ENCODE measurements around the gene GATB.

Gene GATB

DNA sequence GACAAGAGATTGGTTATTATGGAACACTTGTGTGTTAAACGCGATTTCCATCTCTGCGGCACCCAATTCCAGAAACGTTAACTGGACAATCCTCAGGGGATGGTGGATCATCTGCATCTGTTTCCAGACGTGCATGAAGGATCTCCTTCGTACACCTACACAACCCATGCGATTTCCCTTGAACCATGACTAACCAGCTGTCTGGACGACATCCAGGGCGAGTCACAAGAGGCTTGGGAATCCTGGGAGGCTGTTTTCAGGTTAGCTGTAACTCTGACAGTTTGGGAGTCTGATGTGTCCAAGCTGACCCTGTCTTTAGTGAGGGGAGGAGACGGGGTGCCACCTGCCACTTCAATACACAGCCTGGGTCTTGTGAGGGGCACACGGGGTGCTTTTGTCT, 84.5 kb downstream of the GATB start:
- FAIRE-seq (no peak), DNase-seq (ENCODE audit: insufficient read length, low spot score) (no peak)

DNA sequence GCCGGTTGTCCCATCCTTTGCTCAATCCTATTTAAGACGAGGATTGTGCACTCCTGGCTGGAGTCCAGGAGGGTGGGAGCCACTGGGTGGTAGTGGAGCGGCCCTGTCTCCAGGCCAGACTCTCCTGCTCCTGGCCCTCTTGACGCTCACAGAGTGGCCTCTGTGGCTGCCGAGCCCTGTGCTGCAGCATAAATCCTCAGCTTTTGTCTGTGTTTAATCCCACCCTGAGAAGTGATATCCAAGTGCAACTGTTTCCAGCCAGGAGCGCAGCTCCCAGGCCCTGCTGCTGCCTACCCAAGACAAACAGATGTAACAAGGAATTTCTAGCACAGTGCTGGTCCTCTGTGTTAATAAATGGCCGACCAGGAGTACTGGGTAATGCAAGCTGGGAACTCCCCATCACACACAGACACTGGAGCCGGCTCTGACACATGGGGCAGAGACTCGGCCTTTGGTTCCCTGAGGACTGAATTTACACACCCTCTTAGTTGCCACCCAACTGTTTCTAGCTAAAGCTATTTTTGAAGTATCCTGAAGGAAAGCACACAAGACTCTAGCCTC, 85.3 kb downstream of the GATB start:
- DNase-seq (ENCODE audit: insufficient read length, low spot score): no peak
- FAIRE-seq: no peak

DNA sequence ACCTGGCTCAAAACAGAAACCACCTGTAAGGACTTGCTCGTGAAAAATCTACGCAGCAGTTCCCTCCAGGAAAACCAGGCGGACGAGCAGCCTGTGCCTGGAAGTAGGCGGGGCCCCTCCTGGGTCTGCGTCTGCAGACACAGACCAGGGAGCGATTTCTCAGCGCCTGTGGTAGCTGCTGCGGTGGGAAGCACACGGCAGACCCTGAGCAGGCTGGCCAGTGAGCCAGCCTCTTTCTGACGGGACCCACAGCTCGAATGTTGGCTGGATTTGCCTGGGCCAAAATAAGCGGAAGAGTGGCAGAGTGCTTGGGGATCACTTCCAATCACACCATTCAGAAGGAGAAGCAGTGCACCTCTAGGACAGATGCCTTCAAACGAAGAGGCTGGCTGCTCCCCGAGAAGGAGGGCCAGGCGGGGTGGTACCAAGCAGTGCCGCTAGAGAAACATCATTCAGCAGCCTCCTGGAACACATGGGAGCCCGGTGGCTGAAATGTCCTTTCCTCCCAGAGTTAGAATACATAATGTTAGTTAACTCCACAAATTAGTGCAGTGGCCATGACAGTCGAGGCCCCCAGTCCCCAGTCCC, 85.9 kb downstream of the GATB start:
- FAIRE-seq (no peak), DNase-seq (ENCODE audit: insufficient read length, low spot score) (no peak)

DNA sequence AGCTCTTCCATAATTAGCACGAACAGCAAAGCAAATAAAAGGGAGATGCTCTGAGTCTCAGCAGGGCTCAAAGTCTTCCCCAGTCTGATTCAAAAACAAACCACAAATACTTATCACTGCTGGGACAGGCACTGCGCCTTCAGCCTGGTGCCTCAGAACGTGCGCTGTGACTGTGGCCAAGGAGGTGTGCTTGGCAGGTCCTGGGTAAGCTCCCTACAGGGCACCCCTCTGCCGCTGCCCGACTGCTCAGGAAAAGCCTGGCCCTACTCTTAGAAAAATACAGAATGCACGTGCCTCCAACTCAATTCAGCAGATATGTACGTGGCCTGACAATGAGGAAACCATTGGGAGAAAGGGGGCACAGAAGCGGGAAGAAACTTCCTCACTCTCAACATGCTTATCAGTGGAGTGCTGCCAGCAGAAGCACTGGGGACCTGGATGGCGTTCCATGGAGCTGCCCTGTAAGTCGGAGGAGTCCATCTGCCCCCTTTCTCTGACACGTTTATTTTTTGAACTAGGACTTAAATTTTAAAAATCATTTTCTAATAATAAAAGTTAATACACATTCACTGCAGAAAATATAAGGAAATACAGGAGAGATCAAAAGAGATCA, 86.8 kb downstream of the GATB start:
- no peak for FAIRE-seq

DNA sequence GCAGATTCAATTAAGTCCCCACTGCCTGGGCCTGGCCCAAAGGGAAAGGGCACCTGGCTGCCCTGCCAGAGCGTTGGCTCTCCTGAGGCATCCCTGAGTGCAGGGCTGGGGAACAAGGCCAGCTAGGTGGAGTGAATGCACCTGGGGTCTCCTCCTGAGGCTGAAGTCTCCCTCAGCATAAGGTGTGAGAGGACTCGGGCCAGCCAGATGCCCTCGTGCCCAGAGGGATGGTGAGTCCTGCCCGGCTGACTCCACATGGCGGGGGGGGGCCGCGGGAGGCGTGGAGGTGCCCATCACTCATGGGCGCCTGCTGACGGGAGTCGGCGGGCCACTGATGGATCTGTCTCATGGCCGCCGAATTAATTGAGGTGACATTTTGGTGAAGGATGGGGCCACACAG, 87.8 kb downstream of the GATB start:
- no peak for FAIRE-seq
- no peak for DNase-seq (ENCODE audit: insufficient read length, low spot score)

More for the DNA sequence above, 86.8 kb downstream of the GATB start:
- DNase-seq (ENCODE audit: insufficient read length, low spot score): no peak

DNA sequence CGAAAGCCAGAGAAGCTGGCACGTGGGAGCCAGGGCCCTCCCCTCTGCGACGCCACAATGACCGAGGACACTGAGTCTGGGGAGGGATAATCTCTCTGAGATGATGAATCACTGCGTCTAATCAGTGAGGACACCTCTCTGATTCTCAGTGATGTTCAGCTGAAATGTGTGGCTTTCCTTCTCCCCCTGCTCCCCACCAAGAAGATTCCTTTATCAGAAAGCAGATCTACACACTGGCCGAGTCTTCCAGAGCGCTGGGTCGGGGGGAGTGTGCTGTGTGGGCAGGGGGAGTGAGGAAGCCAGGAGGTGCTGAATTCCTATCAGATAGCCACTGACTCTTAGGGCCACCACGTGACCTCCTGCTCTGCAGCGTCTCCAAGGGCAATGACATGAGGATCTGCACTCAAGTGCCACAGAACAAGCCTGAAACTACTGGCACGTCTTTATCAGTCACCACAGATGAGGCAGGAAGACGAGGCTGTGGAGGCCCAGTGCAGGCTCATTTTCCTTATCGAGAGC, 89.2 kb downstream of the GATB start:
- DNase-seq (ENCODE audit: insufficient read length, low spot score): no peak
- FAIRE-seq: no peak

DNA sequence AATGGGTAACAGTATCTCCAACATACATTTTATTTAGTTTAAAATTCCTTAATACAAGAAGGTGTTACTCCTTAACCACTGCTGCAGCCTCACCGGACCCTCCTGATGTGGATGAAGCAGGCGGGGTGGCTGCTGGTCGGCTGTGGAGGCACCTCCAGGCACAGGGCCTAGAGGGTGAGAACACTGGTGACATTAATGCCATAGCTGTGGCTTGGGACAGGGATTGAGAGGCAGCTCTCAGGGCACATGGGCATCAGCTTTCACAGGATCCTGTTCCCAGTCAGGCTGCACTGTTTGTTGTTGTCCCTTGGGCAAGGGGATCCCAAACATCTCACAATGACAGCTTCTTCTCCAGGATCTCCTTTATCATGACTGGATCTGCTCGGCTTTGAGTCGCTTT, 90.0 kb downstream of the GATB start:
- FAIRE-seq: no peak

DNA sequence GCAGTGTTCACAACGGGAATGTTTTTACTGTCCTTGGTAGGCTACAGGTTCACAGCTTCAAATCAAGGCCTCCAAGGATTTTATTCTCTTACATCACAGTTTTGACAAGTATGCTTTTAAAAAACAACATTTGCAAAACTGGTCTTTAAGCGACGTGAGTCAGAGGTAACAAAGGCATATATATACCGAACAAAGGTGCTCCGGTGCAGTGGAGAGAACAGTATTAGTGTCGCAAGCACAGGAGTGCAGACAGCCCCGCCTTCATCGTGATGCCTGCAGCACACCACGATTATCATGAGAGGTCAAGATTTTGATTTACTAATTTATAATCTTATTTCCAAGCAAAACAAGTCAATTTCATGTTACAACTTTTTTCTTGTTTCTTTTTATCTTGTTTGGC, 90.8 kb downstream of the GATB start:
- FAIRE-seq (no peak), DNase-seq (ENCODE audit: insufficient read length, low spot score) (no peak)

More for the DNA sequence above, 90.0 kb downstream of the GATB start:
- DNase-seq (ENCODE audit: insufficient read length, low spot score): no peak

DNA sequence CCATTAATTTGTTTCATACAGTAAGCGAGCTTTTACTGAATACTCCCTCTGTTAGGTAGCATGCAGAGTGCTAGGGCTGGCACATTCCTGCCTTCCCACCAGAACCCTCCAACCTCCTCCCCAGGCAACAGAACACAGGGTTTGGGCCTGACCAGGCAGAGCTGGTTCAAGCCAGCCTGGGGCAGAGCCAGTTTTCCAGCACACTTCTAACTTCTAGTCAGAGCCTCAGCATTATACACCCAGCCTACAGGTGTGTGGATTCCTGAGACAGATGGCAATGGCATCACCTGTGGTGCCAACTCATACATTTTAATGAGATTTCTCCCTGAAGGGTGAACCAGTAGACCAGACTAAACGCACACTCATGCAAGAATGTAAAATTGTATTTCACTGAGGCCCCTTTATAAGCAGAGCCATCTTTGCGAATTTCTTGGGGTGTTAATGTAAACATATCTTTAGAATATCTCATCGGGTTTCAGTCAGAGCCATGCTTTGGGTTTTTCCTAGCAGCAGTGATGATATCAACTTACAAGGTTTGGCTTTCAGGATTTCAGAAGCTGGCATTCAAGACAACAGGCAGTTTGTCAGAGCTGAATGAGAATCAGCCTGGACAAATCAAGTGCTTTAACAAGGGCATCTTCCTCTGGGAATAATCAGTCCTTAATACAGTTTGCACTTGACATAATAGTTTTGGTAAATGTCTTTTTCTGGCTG, 92.0 kb downstream of the GATB start:
- FAIRE-seq (no peak), DNase-seq (ENCODE audit: insufficient read length, low spot score) (no peak)

DNA sequence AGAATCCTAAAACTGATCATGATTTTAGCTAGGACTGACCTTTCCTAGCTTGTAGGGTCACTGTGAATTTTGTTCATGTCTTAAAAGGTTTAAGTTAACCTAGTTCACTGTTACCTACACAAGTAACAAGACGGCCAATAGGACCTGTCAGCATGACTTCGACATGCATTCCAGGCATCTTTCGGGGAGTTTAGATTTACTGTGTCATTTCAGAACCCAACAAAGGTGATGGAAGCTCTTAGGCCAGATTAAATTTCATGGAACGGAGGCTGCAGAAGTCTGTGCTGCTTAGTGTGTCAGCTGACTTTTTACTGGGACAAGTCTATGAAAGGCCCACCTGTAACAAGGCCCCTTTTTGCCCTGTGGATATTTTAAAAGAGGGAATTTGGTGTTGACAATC, 93.1 kb downstream of the GATB start:
- DNase-seq (ENCODE audit: insufficient read length, low spot score): no peak
- no peak for FAIRE-seq

DNA sequence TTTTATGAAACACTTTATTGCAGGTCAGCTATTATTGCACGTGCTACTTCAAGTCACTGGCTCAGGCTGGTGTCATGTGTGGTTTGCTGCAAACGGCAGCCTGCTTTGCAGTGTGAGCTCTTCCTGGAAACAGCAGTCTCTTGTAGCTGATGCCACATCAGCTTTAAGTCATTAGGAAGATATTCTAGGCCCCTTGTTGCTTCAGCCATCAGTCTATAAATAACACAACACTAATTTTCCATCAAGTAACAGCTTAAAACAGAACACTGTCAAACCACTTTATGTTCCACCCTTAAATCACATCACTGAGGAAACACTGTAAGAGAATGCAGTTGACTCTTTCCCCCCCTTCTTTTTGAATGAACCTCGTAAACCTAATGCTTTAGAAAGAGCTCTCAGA, 93.8 kb downstream of the GATB start:
- no peak for DNase-seq (ENCODE audit: insufficient read length, low spot score)
- no peak for FAIRE-seq

DNA sequence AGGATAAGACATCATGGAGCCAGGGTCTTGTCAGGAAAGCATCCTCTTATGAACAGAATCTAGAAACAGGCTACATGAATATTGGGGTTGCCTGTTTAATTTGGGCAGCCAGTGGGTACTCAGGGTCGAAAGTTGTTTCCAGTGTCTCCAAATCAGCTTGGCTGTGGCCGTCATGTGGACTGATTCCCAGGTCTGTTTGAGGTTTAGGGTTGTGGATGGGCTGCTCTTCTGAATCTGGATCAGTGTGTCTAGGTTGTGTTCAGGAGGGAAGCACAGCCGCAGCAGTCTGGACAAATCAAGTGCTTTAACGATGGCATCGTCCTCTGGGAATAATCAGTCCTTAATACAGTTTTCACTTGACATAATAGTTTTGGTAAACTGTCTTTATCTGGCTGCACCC, 94.3 kb downstream of the GATB start:
- DNase-seq (ENCODE audit: insufficient read length, low spot score) (no peak), FAIRE-seq (no peak)

DNA sequence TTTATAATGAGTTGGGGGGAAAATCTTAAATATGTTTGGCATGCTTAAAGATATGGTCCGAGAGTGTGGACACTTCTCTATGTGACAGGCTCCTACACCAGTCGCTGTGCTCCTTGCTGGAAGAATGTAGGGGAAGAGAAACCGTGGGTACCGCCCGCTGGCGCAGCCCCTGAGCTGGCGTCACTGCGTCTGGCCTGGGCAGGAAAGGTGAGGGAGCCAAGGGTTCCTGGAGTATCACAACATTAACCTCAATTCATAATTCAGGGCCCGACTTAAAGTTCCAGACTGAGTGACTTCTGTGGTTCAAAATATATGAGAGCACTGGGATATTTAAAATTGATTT, 95.1 kb downstream of the GATB start:
- FAIRE-seq: no peak
- DNase-seq (ENCODE audit: insufficient read length, low spot score): no peak

DNA sequence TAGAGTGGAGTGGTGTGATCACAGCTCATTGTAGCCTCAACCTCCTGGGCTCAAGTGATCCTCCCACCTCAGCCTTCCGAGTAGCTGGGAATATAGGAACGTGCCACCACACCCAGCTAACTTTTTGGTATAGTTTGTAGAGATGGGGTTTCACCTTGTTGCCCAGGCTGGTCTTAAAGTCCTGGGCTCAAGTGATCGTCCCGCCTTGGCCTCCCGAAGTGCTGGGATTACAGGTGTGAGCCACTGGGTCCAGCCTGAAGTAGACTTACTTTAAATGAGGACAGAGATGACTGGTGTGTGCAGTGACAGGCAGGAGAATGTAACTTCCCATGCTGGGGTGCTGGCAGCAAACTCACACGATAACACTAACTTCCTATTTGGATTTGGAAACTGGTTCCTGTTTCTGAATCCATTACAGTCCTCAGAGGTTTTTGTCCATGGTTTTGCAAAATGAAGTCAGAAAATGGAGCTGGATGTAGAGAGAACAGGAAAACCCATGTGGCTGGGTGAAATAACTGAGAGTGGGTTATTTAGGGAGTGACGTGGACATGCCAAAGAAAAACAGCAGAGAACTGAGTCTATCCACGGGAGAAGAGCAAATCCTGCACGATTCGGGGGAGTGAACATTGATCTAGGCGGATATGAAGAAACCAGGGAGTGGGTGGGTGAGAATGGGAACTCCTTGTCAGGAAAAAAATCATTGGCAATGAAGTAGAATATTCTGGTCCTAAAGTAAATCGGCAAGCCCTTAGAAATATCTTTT, 95.6 kb downstream of the GATB start:
- no peak for FAIRE-seq
- DNase-seq (ENCODE audit: insufficient read length, low spot score): no peak

DNA sequence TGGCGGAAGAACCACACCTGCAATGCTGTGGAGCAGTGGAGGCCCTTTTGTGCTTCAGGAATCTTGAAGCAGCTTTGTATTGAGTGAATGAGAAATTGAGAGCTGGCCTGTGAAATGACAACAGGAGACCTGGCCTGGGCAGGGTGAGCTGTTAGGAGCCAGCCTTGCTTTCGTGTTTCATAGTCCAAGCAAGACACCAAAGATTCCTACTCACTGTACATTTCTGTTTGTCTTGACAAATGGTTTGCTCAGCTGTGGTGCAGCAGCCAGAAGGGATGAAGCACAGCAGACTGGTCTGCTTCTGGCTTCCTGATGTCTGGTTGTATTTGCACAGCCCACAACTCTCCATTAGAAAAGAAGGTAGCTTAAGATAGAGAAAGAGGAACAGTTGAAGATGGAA, 96.5 kb downstream of the GATB start:
- FAIRE-seq (no peak), DNase-seq (ENCODE audit: insufficient read length, low spot score) (no peak)

DNA sequence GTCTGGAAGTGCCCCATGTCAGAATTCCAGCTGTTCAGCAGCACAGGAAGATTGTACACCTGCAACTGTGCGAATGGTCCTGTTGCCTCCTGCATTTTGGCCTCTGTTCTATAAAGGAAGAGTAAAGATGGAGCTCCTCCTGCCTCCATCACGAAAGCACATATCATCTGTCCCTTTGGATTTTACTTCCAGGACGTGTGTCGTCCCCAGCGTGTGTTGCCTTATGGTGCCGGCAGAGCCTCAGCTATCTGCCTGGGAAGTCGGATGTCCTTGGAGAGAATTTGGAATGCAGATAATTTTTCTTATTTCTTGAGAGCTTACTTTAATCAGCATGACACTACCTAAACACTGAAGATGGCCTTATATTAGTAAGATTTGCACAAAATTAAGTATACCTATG, 97.7 kb downstream of the GATB start:
- DNase-seq (ENCODE audit: insufficient read length, low spot score) (no peak), FAIRE-seq (no peak)

DNA sequence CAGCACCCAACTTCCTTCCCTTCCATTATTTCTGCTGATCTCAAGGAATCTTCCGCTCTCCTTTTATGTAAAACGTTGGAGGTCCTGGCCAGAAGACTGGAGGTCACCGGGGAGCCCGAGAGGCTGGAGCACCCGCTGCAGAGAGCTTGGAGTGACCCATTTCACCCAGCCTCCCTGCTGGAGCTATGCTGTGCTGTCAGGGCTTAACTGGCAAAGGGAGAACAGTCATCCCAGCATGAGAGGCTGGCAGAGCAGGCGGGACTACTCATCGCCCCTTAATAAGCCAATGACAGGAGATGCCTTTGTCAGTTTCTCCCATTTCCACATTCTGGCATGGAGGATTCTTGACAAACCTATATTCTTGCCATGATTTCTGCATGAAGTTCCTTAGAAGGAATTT, 98.9 kb downstream of the GATB start:
- no peak for DNase-seq (ENCODE audit: insufficient read length, low spot score)
- no peak for FAIRE-seq

DNA sequence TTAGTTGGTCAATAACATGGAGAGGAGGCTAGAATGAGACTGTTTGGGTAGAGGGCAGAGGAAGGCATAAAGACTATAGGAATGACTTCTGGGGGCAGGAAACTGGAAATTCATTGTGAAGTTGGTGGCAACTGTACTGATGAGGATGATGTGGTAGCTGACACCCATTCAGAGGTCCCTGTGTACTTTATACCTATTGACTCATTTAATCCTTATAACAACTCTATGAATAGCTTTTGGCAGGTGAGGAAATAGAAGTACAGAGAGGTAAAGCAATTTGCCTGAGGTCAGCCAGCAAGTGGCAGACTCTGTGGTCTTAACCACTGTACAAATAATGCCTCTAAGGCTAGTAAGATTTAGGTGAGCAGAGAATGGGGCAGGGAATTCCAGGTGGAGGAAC, 100.1 kb downstream of the GATB start:
- FAIRE-seq (no peak), DNase-seq (ENCODE audit: insufficient read length, low spot score) (no peak)

DNA sequence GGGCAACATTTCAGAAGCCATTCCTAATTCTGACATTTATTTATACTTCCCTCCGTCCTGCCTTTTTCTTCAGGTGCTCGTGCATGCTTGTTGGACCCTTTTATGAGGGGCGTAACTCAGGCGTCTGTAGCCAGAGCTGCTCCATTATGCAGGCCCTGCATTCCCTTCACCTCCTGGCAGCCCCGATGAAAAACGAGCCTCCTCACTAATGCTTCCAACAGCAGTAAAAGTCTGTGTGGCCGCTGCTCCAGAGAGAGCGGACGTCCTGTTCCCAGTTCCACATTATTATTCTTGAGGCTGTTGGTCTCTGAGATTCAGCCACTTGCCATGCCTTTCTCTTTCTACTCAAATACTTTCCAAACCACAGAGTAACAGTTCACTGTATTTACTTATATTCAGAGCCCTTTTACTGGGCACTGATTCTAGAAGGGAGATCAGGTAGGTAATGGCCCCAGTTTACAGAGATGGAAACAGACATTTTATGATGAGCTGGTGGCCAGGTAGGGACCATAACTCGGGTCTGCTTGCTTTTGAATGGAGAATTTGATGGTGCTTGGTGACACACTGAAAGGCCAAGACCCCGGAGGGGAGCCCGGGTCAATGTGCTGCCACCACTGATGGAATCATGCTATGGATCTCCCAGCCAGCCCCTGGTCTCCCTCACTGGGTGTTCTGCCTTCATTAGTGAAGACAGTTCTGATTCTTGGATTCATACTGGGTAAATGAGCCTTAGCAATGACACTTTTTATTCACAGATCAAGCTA, 101.0 kb downstream of the GATB start:
- DNase-seq (ENCODE audit: insufficient read length, low spot score): no peak

DNA sequence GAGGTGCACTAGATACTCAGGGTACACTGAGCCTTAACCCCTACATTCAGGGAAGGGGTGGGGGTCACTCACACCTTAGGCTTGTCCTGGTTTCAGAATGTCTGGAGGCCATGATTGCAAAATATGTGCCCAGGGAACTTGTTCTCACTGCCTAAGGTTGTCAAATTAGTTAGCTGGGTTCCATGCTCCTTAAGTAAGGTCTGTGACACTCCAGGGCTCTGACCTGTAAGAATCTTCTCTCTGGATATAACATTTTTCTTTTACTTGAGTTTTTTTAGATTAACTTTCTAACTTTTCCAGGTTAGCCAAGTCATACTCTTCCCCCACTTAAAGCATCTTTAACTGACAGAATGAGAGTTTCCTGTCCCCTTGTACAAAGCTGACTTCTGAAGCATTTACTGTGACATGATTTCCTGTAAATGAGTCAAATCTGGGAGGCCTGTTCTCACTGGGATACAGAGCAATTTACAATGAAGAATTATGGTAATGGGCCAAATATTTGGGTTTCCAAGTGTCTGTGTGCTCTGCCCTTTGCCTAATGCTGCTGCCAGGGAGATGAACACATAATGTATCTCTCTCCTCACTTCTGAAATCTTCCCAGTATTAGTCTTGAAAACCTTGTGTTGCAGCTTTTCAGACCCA, 101.7 kb downstream of the GATB start:
- no peak for FAIRE-seq
- DNase-seq (ENCODE audit: insufficient read length, low spot score): no peak

More for the DNA sequence above, 101.0 kb downstream of the GATB start:
- no peak for FAIRE-seq
